Measurements from ENCODE around the gene KTN1. TPM values are rescaled to one million over a fixed set of nuclear protein-coding genes. Genes with fewer than 3 reads are reported as not detected.

KTN1 gene
- total RNA-seq, 4 donors from 2014 or later, result 138 to 186 (median 176) TPM

- TF ChIP-seq CTCF (IDR thresholded peaks at IDR 0.05; ENCODE audit: low read depth), result no peak
Measured at GRCh38 chr14:55539975-55540374, 40.0 kb upstream of the KTN1 start.

- no peak for TF ChIP-seq CTCF (IDR thresholded peaks at IDR 0.05; ENCODE audit: low read depth)
Measured at GRCh38 chr14:55540847-55541773, 38.9 kb upstream of the KTN1 start.

GRCh38 chr14:55545779-55546178 is 34.2 kb upstream of the KTN1 start:
- no peak for TF ChIP-seq CTCF (IDR thresholded peaks at IDR 0.05; ENCODE audit: low read depth)

- TF ChIP-seq CTCF (IDR thresholded peaks at IDR 0.05; ENCODE audit: low read depth), result no peak
Measured at GRCh38 chr14:55546212-55546874, 33.7 kb upstream of the KTN1 start.

GRCh38 chr14:55547650-55548315 is 32.2 kb upstream of the KTN1 start:
- no peak for TF ChIP-seq CTCF (IDR thresholded peaks at IDR 0.05; ENCODE audit: low read depth)

- no peak for TF ChIP-seq CTCF (IDR thresholded peaks at IDR 0.05; ENCODE audit: low read depth)
Measured at GRCh38 chr14:55553791-55554190, 26.2 kb upstream of the KTN1 start.
